ENCODE data around the gene APLNR.

- TF ChIP-seq CTCF (conservative IDR thresholded peaks at IDR 0.05; ENCODE audit: low read length) (peak; percentile 87), EZH2phosphoT487 (IDR thresholded peaks at IDR 0.05; ENCODE audit: borderline replicate concordance, low read depth, low read length) (no peak)
Observed at GRCh38 chr11:57277845-57278720, 41.0 kb upstream of the APLNR start.
